ENCODE measurements around the gene LMF2.

LMF2 gene

GRCh38 chr22:50460938-50461337 is 46.6 kb downstream of the LMF2 start:
- no peak for DNase-seq

DNA sequence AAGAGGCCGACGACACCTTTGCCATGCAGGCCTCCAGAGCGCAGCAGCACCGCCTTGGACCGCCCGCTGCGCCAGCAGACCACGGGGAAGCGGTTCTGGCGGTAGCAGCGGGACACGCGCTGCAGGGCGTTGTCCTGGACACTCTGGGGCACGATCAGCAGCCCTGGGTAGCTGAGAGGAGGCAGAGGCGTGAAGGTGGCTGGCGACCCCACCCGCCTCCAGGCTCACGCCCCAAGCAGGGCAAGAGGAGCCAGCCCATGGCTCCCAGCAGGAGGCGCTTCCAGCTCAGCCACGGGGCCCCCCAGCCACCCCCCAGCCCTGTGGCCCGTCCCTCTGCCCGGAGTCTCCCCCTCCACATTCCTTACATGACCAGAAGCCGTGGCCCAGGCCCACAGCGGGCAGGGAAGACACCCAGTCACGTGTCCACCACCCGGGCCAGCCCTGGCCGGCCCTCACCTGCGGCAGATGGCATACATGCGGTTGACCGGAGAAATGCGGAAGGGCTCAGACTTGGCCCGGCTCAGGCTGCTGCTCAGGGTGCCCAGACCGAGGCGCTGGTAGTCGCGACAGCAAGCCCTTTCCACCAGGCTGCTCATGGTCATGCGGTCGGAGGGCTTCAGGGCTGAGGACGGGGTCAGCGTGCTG is 47.9 kb downstream of the LMF2 start:
- no peak for DNase-seq

DNA sequence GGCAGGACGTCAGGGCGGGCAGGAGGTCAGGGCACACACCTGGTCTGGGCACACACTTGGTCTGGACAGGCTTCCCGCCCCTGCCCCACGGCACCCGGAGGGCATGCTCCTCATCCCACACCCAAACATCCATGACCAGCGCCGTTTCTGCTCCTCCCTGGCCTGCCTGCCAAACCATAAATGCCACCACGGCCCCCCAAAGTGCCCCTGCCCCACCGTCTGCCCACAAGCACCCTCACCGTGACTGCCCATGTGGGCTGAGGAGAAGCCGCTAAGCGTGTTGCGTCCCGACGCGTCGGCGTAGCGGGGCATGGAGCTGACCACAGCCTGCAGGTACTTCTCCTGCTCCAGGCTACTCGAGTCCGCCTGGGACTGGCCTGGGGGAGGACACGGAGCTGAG is 48.5 kb downstream of the LMF2 start:
- no peak for DNase-seq

DNA sequence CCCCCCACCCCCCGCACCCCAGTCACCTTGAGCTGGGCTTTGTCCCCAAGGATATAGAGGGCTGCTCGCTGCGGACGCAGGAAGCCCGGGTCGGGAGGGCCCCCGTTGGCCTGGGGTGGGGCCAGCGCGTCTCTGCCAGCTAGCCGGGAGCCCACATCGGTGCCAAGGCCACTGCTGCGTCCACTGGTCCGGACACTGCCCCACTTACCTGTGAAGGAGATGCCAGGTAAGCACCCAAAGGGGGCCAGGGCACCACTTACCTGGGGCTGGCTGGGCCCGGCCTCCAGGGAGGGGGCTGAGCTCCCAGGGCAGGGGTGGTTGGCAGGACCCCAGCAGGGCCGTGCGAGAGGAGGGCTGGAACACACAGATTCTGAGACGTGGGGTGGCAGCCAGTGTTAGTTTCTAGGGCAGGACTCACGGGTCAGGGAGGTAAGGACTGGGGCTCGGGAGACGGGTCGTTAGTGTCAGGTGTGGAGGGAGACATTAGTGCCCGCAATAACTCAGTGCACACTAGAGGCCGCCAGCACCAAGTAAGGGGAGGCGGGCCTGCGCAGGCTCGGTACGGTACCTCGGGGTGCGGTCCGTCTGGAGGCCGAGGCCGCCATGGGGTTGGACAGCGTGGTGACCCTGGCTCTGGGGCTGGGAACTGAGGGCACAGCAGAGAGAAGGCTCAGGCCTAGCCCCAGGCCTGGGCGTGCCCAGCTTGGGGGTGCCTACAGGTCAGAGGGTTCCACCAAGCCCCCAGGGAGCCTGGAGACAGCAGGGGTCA is 50.9 kb downstream of the LMF2 start:
- no peak for DNase-seq

GRCh38 chr22:50456026-50456425 is 51.5 kb downstream of the LMF2 start:
- no peak for DNase-seq

DNA sequence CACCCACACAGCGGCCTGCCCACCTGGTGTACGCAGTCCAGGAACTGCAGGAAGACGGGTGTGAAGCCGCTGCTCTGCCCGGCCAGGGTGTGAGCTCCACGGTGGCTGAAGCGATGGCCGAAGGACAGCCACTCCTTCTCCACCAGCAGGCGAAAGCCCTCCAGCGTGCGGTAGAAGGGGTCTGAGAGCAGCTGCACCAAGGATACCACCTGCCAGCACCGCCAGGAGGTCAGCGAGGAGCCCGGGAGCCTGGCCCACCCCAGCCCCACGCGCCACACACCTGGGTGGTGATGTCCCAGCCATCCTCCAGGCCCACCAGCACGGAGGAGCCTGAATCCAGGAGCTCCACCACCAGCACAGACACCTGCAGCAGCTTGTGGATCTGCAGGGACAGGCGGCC is 52.3 kb downstream of the LMF2 start:
- no peak for DNase-seq

GRCh38 chr22:50454556-50455075 is 52.9 kb downstream of the LMF2 start:
- DNase-seq = no peak

Measured in activated effector memory CD4-positive, alpha-beta T cell treated with Interleukin-2 at 50 U/mL for 16 hours (primary cell).